GM19193 (cell line): ENCODE measurements around the gene MATCAP1.

ENCODE experiments used
- POLR2A ChIP-seq: IDR thresholded peaks from 4 replicates; pipeline ENCODE4 v1.6.1; 2011; ENCODE audit not compliant: insufficient read depth, insufficient read length; ENCODE audit errors: extremely low read depth

The MATCAP1 gene

DNA sequence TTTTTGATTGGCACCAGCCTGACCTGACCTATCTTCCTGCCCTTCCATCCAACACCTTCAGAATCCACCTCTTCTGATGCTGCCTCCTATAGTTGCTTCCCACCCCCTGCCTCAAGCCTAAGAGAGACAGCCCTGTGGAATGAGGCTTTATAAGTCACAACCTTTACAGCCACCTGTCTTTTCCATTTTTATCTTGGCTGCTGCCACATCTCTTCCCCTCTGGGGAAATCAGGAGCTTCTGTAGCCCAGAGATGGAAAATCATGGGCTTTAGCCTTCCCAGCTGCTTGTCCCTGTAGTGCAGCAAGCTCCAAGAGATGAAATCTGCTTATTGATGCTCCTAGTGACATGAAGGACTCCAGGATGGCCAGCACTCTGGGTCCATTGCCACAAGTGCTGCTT lies 55.3 kb downstream of the MATCAP1 start:
- no peak for TF ChIP-seq POLR2A
